Chondrocyte (in vitro differentiated cells): ENCODE data around the gene GAB4. TPM values are rescaled to one million over a fixed set of nuclear protein-coding genes. Genes with fewer than 3 reads are reported as not detected.

Experiments used
- DNase-seq: peaks from one replicate; pipeline ENCODE4 v3.0.0; 2021; ENCODE audit warnings: mixed read lengths, low spot score
- H3K27ac Mint-ChIP-seq: one replicate; pipeline ENCODE4 v1.8.0; 2021; ENCODE audit warnings: mild to moderate bottlenecking, moderate library complexity, mixed read lengths; ENCODE audit not compliant: unreplicated experiment
- H3K27me3 Mint-ChIP-seq: 2 replicates; pipeline ENCODE4 v1.8.0; 2021; ENCODE audit warnings: low read depth, mixed read lengths
- H3K36me3 Mint-ChIP-seq: 2 replicates; pipeline ENCODE4 v1.8.0; 2021; ENCODE audit warnings: low read depth, mixed read lengths
- H3K4me1 Mint-ChIP-seq: 2 replicates; pipeline ENCODE4 v1.8.0; 2021; ENCODE audit warnings: low read depth, mild to moderate bottlenecking, mixed read lengths
- H3K4me3 Mint-ChIP-seq: one replicate; pipeline ENCODE4 v1.8.0; 2021; ENCODE audit warnings: mild to moderate bottlenecking, moderate library complexity, mixed read lengths; ENCODE audit not compliant: unreplicated experiment
- H3K9me3 Mint-ChIP-seq: 2 replicates; pipeline ENCODE4 v1.8.0; 2021; ENCODE audit warnings: low read depth, mixed read lengths
- total RNA-seq: library from RNA; stranded (reverse); gene quantifications from 3 replicates; pipeline ENCODE4 v1.2.1, GENCODE V29; 2021
- TF ChIP-seq, protein P1 (sequence below): fragments of 200-600 bp; sonication (generic); IDR thresholded peaks from 2 replicates; pipeline ENCODE4 v1.5.0; 2021; ENCODE audit warnings: antibody characterized with exemption, mild to moderate bottlenecking, moderate library complexity

GAB4 gene
- total RNA-seq, 1 donor from 2014 or later, result not detected

DNA sequence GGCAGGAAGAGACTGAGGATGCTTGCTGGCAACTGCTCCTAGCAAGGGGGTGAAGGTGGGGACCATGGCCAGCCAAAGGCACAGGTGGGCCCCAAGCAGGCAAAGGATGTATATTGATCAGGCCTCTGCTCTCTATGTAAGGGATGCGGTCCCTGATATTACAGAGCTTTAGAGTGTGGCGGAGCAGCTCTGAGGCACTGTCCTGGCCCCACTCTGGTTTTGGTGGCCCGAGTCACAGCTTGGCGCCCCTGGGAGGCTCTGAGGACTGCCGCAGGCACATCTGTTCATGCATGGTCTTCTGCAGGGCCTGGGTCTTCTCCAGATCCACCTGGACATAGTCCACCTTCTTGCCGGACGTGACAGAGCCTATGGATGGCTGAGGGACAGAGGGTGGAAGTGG lies 45.5 kb downstream of the GAB4 start:
- H3K4me1 Mint-ChIP-seq, result no peaks in the 10 kb centered on the region

DNA sequence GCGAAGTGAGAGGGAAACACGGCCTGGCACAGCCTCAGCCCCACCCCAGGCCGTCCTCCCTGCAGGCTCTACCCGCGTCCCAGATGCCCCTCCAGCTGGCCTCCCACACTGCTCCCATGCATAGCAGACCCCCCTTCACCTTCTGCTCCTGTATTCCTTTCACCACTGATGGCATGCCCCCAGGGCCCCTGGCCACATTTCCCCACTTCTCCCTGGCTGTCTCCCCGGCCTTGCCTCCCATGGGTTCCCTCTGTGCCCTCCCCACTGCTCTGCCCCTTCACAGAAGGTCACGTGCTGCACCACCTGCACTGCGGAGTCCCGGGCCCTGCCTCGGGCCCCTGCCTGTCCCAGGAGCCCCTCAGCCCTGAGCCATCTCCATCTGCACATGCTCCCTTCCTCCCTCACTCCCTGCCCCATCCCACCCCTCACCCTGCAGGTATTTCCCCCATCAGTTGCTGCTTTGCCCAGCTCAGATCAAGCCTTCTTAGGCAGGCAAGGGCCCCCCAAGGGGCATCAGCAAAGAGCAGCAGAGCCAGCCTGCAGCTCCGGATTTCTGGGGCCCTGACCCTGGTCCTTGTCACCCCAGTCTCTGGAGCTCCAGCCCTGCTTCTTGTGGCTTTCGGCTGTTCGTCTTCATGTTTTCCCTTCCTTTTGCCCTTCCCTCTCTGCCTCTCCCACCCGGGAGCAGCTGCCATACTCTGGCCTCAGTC lies 46.4 kb downstream of the GAB4 start:
- TF ChIP-seq, protein P1, sequence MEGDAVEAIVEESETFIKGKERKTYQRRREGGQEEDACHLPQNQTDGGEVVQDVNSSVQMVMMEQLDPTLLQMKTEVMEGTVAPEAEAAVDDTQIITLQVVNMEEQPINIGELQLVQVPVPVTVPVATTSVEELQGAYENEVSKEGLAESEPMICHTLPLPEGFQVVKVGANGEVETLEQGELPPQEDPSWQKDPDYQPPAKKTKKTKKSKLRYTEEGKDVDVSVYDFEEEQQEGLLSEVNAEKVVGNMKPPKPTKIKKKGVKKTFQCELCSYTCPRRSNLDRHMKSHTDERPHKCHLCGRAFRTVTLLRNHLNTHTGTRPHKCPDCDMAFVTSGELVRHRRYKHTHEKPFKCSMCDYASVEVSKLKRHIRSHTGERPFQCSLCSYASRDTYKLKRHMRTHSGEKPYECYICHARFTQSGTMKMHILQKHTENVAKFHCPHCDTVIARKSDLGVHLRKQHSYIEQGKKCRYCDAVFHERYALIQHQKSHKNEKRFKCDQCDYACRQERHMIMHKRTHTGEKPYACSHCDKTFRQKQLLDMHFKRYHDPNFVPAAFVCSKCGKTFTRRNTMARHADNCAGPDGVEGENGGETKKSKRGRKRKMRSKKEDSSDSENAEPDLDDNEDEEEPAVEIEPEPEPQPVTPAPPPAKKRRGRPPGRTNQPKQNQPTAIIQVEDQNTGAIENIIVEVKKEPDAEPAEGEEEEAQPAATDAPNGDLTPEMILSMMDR, result no peak
- DNase-seq, result peak; percentile 61
- no peak overlapping the region for H3K27ac Mint-ChIP-seq
- no peaks in the 10 kb centered on the region for H3K27me3 Mint-ChIP-seq
- H3K4me1 Mint-ChIP-seq, result no peaks in the 10 kb centered on the region
- H3K36me3 Mint-ChIP-seq, result no peaks in the 10 kb centered on the region
- H3K9me3 Mint-ChIP-seq, result peaks cover 11% of the 10 kb centered on the region
- no peak overlapping the region for H3K4me3 Mint-ChIP-seq

More for the DNA sequence above, 45.5 kb downstream of the GAB4 start:
- no peak for DNase-seq
- H3K27ac Mint-ChIP-seq, result no peak overlapping the region
- H3K36me3 Mint-ChIP-seq, result no peaks in the 10 kb centered on the region
- no peak overlapping the region for H3K4me3 Mint-ChIP-seq
- peaks cover 11% of the 10 kb centered on the region for H3K9me3 Mint-ChIP-seq
- H3K27me3 Mint-ChIP-seq, result no peaks in the 10 kb centered on the region
- TF ChIP-seq, protein P1, result no peak

DNA sequence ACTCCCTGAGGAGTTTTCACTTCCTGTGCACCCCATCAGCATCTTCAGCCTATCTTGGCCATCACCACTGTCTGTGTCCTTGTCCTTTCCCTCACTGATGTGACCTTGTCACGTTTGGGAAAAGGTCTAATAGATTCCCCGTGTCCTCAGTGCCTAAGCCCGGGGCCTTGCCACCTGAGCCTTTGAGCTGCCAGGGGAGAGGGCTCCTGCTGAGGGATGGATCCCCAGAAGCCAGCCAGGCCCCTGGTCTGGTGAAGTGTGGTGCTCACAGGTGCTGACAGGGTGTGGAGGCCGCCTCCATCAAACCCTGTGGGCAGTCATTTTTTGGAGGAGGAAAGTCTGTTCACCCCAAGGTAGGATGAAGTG lies 47.2 kb downstream of the GAB4 start:
- TF ChIP-seq, protein P1, result no peak
- Mint-ChIP-seq H3K4me3 (no peak overlapping the region), H3K36me3 (no peaks in the 10 kb centered on the region), H3K27ac (no peak overlapping the region), H3K27me3 (no peaks in the 10 kb centered on the region), H3K4me1 (no peaks in the 10 kb centered on the region), H3K9me3 (peaks cover 11% of the 10 kb centered on the region)
- DNase-seq, result peak; percentile 69

DNA sequence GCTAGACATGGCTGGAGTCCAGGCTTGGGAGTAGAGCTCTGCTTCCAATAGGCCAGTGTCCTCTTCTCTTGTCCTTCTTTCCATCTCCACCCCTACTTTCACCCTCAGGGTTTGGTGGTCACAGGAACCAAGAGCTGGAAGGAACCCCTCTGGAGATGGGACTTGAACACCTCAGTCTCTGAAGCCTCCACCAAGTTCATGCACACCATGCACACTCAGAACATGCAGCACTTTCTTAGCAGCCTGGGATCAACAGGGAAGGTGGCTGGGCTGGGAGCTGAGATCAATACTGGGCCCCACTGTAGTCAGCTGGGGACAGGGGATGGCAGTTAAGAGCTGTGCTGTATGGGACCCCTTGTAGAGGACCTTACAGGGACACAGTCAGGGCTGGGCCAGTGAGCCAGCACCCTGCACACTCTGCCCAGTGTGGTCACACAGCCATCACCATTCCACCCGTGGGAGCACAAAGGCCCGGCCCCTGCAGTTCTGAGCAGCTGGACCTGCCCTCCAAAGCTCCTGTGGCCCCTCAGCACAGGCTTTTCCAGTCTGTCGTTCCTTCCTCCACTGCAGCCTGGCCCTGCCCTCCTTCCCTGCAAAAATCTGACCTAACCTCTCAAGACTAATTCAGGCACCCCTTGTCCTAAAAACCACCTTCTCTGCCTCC lies 47.7 kb downstream of the GAB4 start:
- Mint-ChIP-seq H3K9me3 (peaks cover 11% of the 10 kb centered on the region), H3K36me3 (no peaks in the 10 kb centered on the region), H3K27ac (no peak overlapping the region), H3K4me3 (no peak overlapping the region), H3K27me3 (no peaks in the 10 kb centered on the region), H3K4me1 (no peaks in the 10 kb centered on the region)
- TF ChIP-seq, protein P1, result no peak
- peak; percentile 78 for DNase-seq

DNA sequence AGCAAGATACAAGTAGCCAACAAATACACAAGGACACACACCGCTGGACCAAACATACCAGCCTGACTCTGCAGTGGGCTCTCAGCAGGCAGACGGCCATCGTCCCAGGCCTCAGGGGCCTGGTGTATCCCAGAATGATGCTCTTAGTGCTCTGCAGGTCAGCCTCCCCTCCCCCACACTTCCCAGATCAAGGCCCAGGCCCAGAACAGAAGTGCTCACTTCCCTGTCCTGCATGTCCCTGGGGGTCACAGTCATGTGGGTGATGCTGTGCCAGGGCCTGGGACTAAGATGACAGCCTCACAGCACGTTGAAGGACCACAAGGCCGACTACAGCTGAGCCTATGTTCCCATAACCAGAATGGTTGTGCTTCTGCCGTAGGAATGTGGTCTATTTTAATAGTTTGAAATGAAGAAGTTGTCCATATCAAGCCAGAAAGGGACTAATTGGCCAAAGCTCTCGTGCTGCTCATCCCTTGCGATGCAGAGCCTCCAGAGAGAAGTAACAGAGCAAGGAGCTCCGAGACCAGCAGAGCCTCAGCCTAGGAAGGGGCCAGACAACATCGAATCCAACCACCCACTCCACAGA lies 48.6 kb downstream of the GAB4 start:
- no peaks in the 10 kb centered on the region for H3K27me3 Mint-ChIP-seq
- H3K9me3 Mint-ChIP-seq, result peaks cover 8% of the 10 kb centered on the region
- H3K27ac Mint-ChIP-seq, result no peak overlapping the region
- H3K4me1 Mint-ChIP-seq, result no peaks in the 10 kb centered on the region
- TF ChIP-seq, protein P1, result no peak
- DNase-seq, result peak; percentile 43
- H3K36me3 Mint-ChIP-seq, result no peaks in the 10 kb centered on the region
- no peak overlapping the region for H3K4me3 Mint-ChIP-seq
